H1 (cell line): Measurements from ENCODE around the gene TSHZ2. TPM values are rescaled to one million over a fixed set of nuclear protein-coding genes. Genes with fewer than 3 reads are reported as not detected.

ENCODE experiments used
- CTCF ChIA-PET: fragments of 300-600 bp; sonication (Branson Sonifier 250); formaldehyde crosslinking; loops from one replicate; lab custom pipeline; 2021; ENCODE audit not compliant: partially characterized antibody; lab: Charles Lee
- POLR2A ChIA-PET: fragments of 300-600 bp; sonication (Branson Sonifier 250); formaldehyde crosslinking; loops from one replicate; lab custom pipeline; 2021; ENCODE audit warnings: inconsistent platforms; ENCODE audit not compliant: partially characterized antibody; lab: Charles Lee
- DNase-seq, 2 experiments: peaks; one replicate each; pipeline versions ENCODE4 v3.0.0 to v3.0.0-alpha.2; 2010 to 2022; ENCODE audit warnings: low spot score in 2 of 2, low read depth in 1 of 2, mixed read lengths in 1 of 2
- FAIRE-seq: peaks from 2 replicates; lab custom pipeline; 2011; peaks lifted over from hg19 to GRCh38; lab: Jason Lieb, UNC
- H2AFZ ChIP-seq: 2 replicates; pipeline ENCODE4 v1.8.1; 2012; ENCODE audit warnings: low read length, inconsistent platforms
- H2AK5ac ChIP-seq: 2 replicates; pipeline ENCODE4 v1.6.1; 2013; ENCODE audit warnings: low read depth, low read length
- H2BK120ac ChIP-seq: replicated peaks from 2 replicates; pipeline ENCODE3; 2013; ENCODE audit warnings: low read depth, low read length, inconsistent platforms
- H2BK12ac ChIP-seq: 2 replicates; pipeline ENCODE4 v1.6.1; 2013; ENCODE audit warnings: low read depth, low read length
- H2BK15ac ChIP-seq: 2 replicates; pipeline ENCODE4 v1.6.1; 2013; ENCODE audit warnings: low read length
- H2BK20ac ChIP-seq: 2 replicates; pipeline ENCODE4 v1.6.1; 2013; ENCODE audit warnings: low read length
- H2BK5ac ChIP-seq: 2 replicates; pipeline ENCODE4 v1.6.1; 2013; ENCODE audit warnings: low read depth, low read length
- H3K14ac ChIP-seq: 2 replicates; pipeline ENCODE4 v1.6.1; 2013; ENCODE audit warnings: inconsistent platforms; ENCODE audit not compliant: insufficient read length
- H3K18ac ChIP-seq: 2 replicates; pipeline ENCODE4 v1.6.1; 2013; ENCODE audit warnings: low read length; ENCODE audit errors: extremely low read depth
- H3K23ac ChIP-seq: 2 replicates; pipeline ENCODE4 v1.6.1; 2013; ENCODE audit warnings: inconsistent platforms; ENCODE audit not compliant: insufficient read length
- H3K23me2 ChIP-seq: 2 replicates; pipeline ENCODE4 v1.6.1; 2013; ENCODE audit warnings: low read depth, low read length
- H3K27ac ChIP-seq: 2 replicates; pipeline ENCODE4 v1.6.1; 2011; ENCODE audit warnings: low read depth, low read length, inconsistent platforms
- H3K27me3 ChIP-seq, 4 experiments: replicated peaks in 1 of 4; 1 replicate in 1 of 4; 2 replicates in 3 of 4; pipeline versions ENCODE4 v1.6.1 to v1.8.1; 2011 to 2013; ENCODE audit warnings: low read length in 3 of 4, mild to moderate bottlenecking in 3 of 4, inconsistent platforms in 2 of 4, mixed read lengths in 2 of 4, moderate library complexity in 1 of 4; ENCODE audit not compliant: control insufficient read depth in 3 of 4, insufficient read depth in 3 of 4; ENCODE audit errors: extremely low read depth in 1 of 4
- H3K36me3 ChIP-seq, 4 experiments: 2 replicates each; pipeline versions ENCODE4 v1.6.1 to v1.8.1; 2011 to 2013; ENCODE audit warnings: mild to moderate bottlenecking in 4 of 4, low read length in 3 of 4, moderate library complexity in 2 of 4, control low read depth in 1 of 4, inconsistent platforms in 1 of 4; ENCODE audit not compliant: insufficient read depth in 4 of 4, control insufficient read depth in 2 of 4
- H3K4ac ChIP-seq: replicated peaks from 2 replicates; pipeline ENCODE3; 2013; ENCODE audit warnings: low read length, low read depth, mixed read lengths, inconsistent platforms; ENCODE audit not compliant: insufficient read length
- H3K4me1 ChIP-seq, 4 experiments: replicated peaks in 1 of 4; 1 replicate in 1 of 4; 2 replicates in 3 of 4; pipeline versions ENCODE4 v1.6.1 to v1.8.1; 2011 to 2013; ENCODE audit warnings: low read length in 3 of 4, inconsistent platforms in 2 of 4, mixed read lengths in 1 of 4; ENCODE audit not compliant: insufficient read depth in 4 of 4, control insufficient read depth in 3 of 4
- H3K4me2 ChIP-seq, 2 experiments: 2 replicates each; pipeline versions ENCODE4 v1.6.1 to v1.8.1; 2011 to 2013; ENCODE audit warnings: low read depth in 2 of 2, low read length in 2 of 2, control low read depth in 1 of 2, inconsistent platforms in 1 of 2, mild to moderate bottlenecking in 1 of 2; ENCODE audit not compliant: insufficient read depth in 1 of 2
- H3K4me3 ChIP-seq, 4 experiments: fragments of 200-600, 300-600 bp in 1 of 4; sonication (generic), shearing (Covaris generic), sonication (Bioruptor Twin) in 1 of 4; 2 replicates each; pipeline versions ENCODE4 v1.5.1 to v1.8.1; 2011 to 2016; ENCODE audit warnings: low read length in 4 of 4, low read depth in 3 of 4, control low read depth in 2 of 4, inconsistent platforms in 2 of 4, mild to moderate bottlenecking in 2 of 4, mixed read lengths in 1 of 4, moderate library complexity in 1 of 4; ENCODE audit not compliant: insufficient read depth in 2 of 4; ENCODE audit errors: extremely low read depth in 1 of 4
- H3K56ac ChIP-seq: replicated peaks from 2 replicates; pipeline ENCODE3; 2013; ENCODE audit warnings: low read depth, mild to moderate bottlenecking, mixed read lengths, low read length, inconsistent platforms; ENCODE audit not compliant: insufficient read length
- H3K79me1 ChIP-seq: 2 replicates; pipeline ENCODE4 v1.6.1; 2013; ENCODE audit warnings: low read depth, low read length, control low read depth
- H3K79me2 ChIP-seq, 2 experiments: 2 replicates each; pipeline versions ENCODE4 v1.6.1 to v1.8.1; 2012 to 2013; ENCODE audit warnings: low read length in 2 of 2, mild to moderate bottlenecking in 2 of 2, inconsistent platforms in 1 of 2; ENCODE audit not compliant: insufficient read depth in 2 of 2, control insufficient read depth in 1 of 2
- H3K9ac ChIP-seq, 4 experiments: replicated peaks in 1 of 4; 1 replicate in 1 of 4; 2 replicates in 3 of 4; pipeline versions ENCODE4 v1.6.1 to v1.8.1; 2011 to 2013; ENCODE audit warnings: low read depth in 3 of 4, low read length in 3 of 4, control low read depth in 2 of 4, mild to moderate bottlenecking in 2 of 4, moderate library complexity in 2 of 4, inconsistent platforms in 1 of 4; ENCODE audit errors: extremely low read depth in 1 of 4
- H3K9me3 ChIP-seq, 2 experiments: 2 replicates each; pipeline versions ENCODE4 v1.6.1 to v1.8.1; 2012 to 2013; ENCODE audit warnings: mild to moderate bottlenecking in 2 of 2, moderate library complexity in 2 of 2, control low read depth in 1 of 2, inconsistent platforms in 1 of 2, low read depth in 1 of 2, low read length in 1 of 2, mixed read lengths in 1 of 2; ENCODE audit not compliant: insufficient read depth in 2 of 2
- H4K20me1 ChIP-seq, 2 experiments: replicated peaks in 1 of 2; 2 replicates each; pipeline versions ENCODE3 to v1.8.1; 2011 to 2013; ENCODE audit warnings: inconsistent platforms in 2 of 2, low read length in 2 of 2, mild to moderate bottlenecking in 1 of 2; ENCODE audit not compliant: insufficient read depth in 2 of 2, control insufficient read depth in 1 of 2
- H4K5ac ChIP-seq: 2 replicates; pipeline ENCODE4 v1.6.1; 2013; ENCODE audit warnings: low read length, low read depth, mixed read lengths, inconsistent platforms; ENCODE audit not compliant: insufficient read length
- H4K8ac ChIP-seq: 2 replicates; pipeline ENCODE4 v1.8.0; 2013; ENCODE audit warnings: mild to moderate bottlenecking, moderate library complexity, low read length, inconsistent platforms; ENCODE audit not compliant: insufficient read depth; ENCODE audit errors: extremely low read depth
- H4K91ac ChIP-seq: replicated peaks from 2 replicates; pipeline ENCODE3; 2013; ENCODE audit warnings: low read length, mixed read lengths, inconsistent platforms; ENCODE audit not compliant: insufficient read length
- BRCA1 ChIP-seq: IDR thresholded peaks from 2 replicates; pipeline ENCODE4 v1.6.1; 2012; ENCODE audit warnings: low read depth, low read length, improper control_type of control experiment
- CBX8 ChIP-seq: fragments of 300-800, 300-1000 bp; sonication (generic); IDR thresholded peaks from 2 replicates; pipeline ENCODE4 v1.7.1; 2016; ENCODE audit warnings: low read depth, low read length, borderline replicate concordance
- CEBPB ChIP-seq: IDR thresholded peaks from 2 replicates; pipeline ENCODE4 v1.6.1; 2012; ENCODE audit warnings: low read depth, low read length
- JUND ChIP-seq: IDR thresholded peaks from 2 replicates; pipeline ENCODE4 v1.6.1; 2011; ENCODE audit warnings: mild to moderate bottlenecking, improper control_type of control experiment, low read length
- PHF8 ChIP-seq: fragments of 200-600 bp; sonication (generic); conservative IDR thresholded peaks from 2 replicates; pipeline ENCODE4 v1.7.1; 2012; ENCODE audit warnings: low read depth, mild to moderate bottlenecking, inconsistent platforms, low read length, moderate library complexity
- RAD21 ChIP-seq, 2 experiments: IDR thresholded peaks in 1 of 2; conservative IDR thresholded peaks in 1 of 2; 2 replicates each; pipeline ENCODE4 v1.6.1; 2011; ENCODE audit warnings: low read depth in 2 of 2, low read length in 2 of 2, improper control_type of control experiment in 1 of 2, inconsistent platforms in 1 of 2, mild to moderate bottlenecking in 1 of 2, moderate library complexity in 1 of 2
- RBBP5 ChIP-seq: IDR thresholded peaks from 2 replicates; pipeline ENCODE4 v1.7.1; 2012; ENCODE audit warnings: low read depth, mild to moderate bottlenecking, inconsistent platforms, low read length, moderate library complexity, borderline replicate concordance
- RXRA ChIP-seq: IDR thresholded peaks from 2 replicates; pipeline ENCODE4 v1.6.1; 2011; ENCODE audit warnings: low read depth, mild to moderate bottlenecking, low read length, moderate library complexity; ENCODE audit not compliant: insufficient read depth
- SIN3A ChIP-seq, 2 experiments: IDR thresholded peaks in 1 of 2; conservative IDR thresholded peaks in 1 of 2; 2 replicates each; pipeline ENCODE4 v1.6.1; 2011 to 2012; ENCODE audit warnings: low read length in 2 of 2, improper control_type of control experiment in 1 of 2, low read depth in 1 of 2, mild to moderate bottlenecking in 1 of 2
- SP1 ChIP-seq: IDR thresholded peaks from 2 replicates; pipeline ENCODE4 v1.6.1; 2011; ENCODE audit warnings: low read depth, low read length
- TAF1 ChIP-seq: IDR thresholded peaks from 2 replicates; pipeline ENCODE4 v1.6.1; 2011; ENCODE audit warnings: mild to moderate bottlenecking, low read depth, low read length
- TCF12 ChIP-seq: IDR thresholded peaks from 2 replicates; pipeline ENCODE4 v1.6.1; 2011; ENCODE audit warnings: low read depth, mild to moderate bottlenecking, low read length
- TEAD4 ChIP-seq: IDR thresholded peaks from 2 replicates; pipeline ENCODE4 v1.6.1; 2012; ENCODE audit warnings: low read depth, low read length, inconsistent platforms, mixed read lengths
- WGBS, 2 experiments: shearing (Covaris generic) in 1 of 2; methylation state at CpG; one replicate each; pipeline versions ENCODE4 v1.1.6 to v1.1.7; 2013 to 2015; ENCODE audit warnings: low lambda C conversion rate in 2 of 2, mixed read lengths in 2 of 2, inconsistent platforms in 1 of 2, low coverage in 1 of 2, missing lambda C conversion rate in 1 of 2; ENCODE audit not compliant: insufficient replicate concordance in 2 of 2, insufficient coverage in 1 of 2, insufficient read length in 1 of 2; ENCODE audit errors: extremely low coverage in 1 of 2, missing lambda C conversion rate in 1 of 2; 5-methylcytosine and 5-hydroxymethylcytosine counted together
- polyA plus RNA-seq, 7 experiments: library from polyadenylated mRNA; depleted of rRNA in 3 of 7; stranded (reverse) in 5 of 7; unstranded in 2 of 7; fragments of >200 nt in 5 of 7; fragments of 200-250 nt in 2 of 7; gene quantifications; 1 replicate in 5 of 7; 2 replicates in 1 of 7; 4 replicates in 1 of 7; pipeline versions ENCODE4 v1.2.1 to v1.2.3, GENCODE V29; 2011 to 2013; ENCODE audit warnings: missing spikeins in 2 of 7, mixed read lengths in 2 of 7
- total RNA-seq: library from RNA; stranded (reverse); fragmentation: NEBNext Ultra II Directional; extraction: Animal tissue kit (Norgen Biotek cat#: 25700); gene quantifications from 2 replicates; pipeline ENCODE4 v1.2.1, GENCODE V29; 2021

Gene TSHZ2
- total and polyA plus RNA-seq, 2 of the 8 experiments (the other 6 are each of a cell fraction or from before 2014, with no cell fraction given), result 0.14 to 0.30 TPM

GRCh38 chr20:53175135-53175780 is 203.1 kb downstream of the TSHZ2 start:
- no peaks in the 10 kb centered on the region for H3K79me2 ChIP-seq
- H2AFZ ChIP-seq, result no peak overlapping the region
- H4K5ac ChIP-seq, result no peak overlapping the region
- no peak for DNase-seq
- no peak overlapping the region for H3K4me3 ChIP-seq
- 94% methylated on average over 11 of the region's 12 CpGs; no CpG with 5 or more reads in 1 of the 2 experiments for WGBS, 2 experiments
- no peaks in the 10 kb centered on the region for H3K27me3 ChIP-seq
- H3K18ac ChIP-seq, result no peak overlapping the region
- H3K23me2 ChIP-seq, result no peaks in the 10 kb centered on the region
- no peak overlapping the region for H2AK5ac ChIP-seq
- H3K23ac ChIP-seq, result no peak overlapping the region
- no peaks in the 10 kb centered on the region for H3K79me1 ChIP-seq
- no peak overlapping the region for H3K27ac ChIP-seq
- no peak overlapping the region for H3K4me2 ChIP-seq
- H3K9ac ChIP-seq, result no peak overlapping the region
- no peak overlapping the region for H4K8ac ChIP-seq
- no peaks in the 10 kb centered on the region for H4K20me1 ChIP-seq
- H2BK5ac ChIP-seq, result no peak overlapping the region
- H2BK12ac ChIP-seq, result no peak overlapping the region
- no peak overlapping the region for H4K91ac ChIP-seq
- H3K56ac ChIP-seq, result no peak overlapping the region
- H3K4me1 ChIP-seq, result peaks cover 0 to 7% (median 0%) of the 10 kb centered on the region in 4 experiments; a peak in 1 of 7 replicates
- FAIRE-seq, result no peak
- no peak overlapping the region for H3K14ac ChIP-seq
- ChIA-PET CTCF (interaction anchor here (1.3 to 2.7 kb wide), 2 partner anchors 11 to 24 kb away, joined by 3 to 8 read pairs; no protein-coding TSS in a partner anchor), POLR2A (no interaction called here)
- no peak overlapping the region for H2BK20ac ChIP-seq
- H3K4ac ChIP-seq, result no peak overlapping the region
- H2BK120ac ChIP-seq, result no peak overlapping the region
- H2BK15ac ChIP-seq, result no peak overlapping the region
- H3K9me3 ChIP-seq, result no peaks in the 10 kb centered on the region
- no peaks in the 10 kb centered on the region for H3K36me3 ChIP-seq
- TF ChIP-seq TAF1 (no peak), TEAD4 (no peak), SIN3A (conservative IDR thresholded peaks at IDR 0.05 in 1 of 2, IDR thresholded peaks at IDR 0.05 in 1 of 2; ENCODE audit: low read depth in 1 of 2, low read length in 2 of 2) (no peak), CEBPB (no peak), BRCA1 (no peak), RBBP5 (no peak), TCF12 (no peak), RAD21 (IDR thresholded peaks at IDR 0.05 in 1 of 2, conservative IDR thresholded peaks at IDR 0.05 in 1 of 2; ENCODE audit: low read depth in 2 of 2, low read length in 2 of 2) (no peak), JUND (no peak), RXRA (no peak), PHF8 (no peak), SP1 (no peak), CBX8 (no peak)
